Measurements from ENCODE around the gene COX14. TPM values are rescaled to one million over a fixed set of nuclear protein-coding genes. Genes with fewer than 3 reads are reported as not detected.

The COX14 gene
- total RNA-seq, 1 donor from 2014 or later = 52.1 TPM

- Histone ChIP-seq H3K36me3 (ENCODE audit: control insufficient read depth, insufficient read depth, low read length) (peaks cover 1% of the 10 kb centered on the region), H3K4me3 (ENCODE audit: low read depth, low read length) (no peak overlapping the region), H3K27me3 (ENCODE audit: control insufficient read depth, insufficient read depth, low read length) (no peaks in the 10 kb centered on the region)
- DNase-seq (ENCODE audit: low read depth) (no peak), FAIRE-seq (no peak)
- TF ChIP-seq CTCF (IDR thresholded peaks at IDR 0.05; ENCODE audit: insufficient read depth, low read length, severe bottlenecking) = no peak
These were observed 45.2 kb downstream of the COX14 start for GRCh38 chr12:50157259-50157658.

DNA sequence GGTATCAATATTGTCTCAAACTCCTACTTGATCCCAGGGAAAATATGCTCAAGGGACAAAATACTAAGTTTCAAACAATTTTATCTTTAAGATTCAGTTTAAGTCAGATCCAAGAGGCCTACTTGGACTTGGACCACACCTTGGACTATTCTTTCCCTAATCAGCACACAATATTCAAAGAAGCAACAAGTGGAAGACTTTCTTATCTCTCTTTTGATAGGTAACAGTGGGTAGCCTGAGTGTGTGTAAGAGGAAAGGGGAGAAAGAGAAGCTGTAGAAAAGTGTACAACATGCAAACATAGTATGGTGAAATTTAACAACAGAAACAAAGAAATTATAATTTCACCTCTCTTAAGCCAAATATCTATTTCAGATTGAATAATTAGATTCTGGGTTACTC, 48.6 kb downstream of the COX14 start:
- no peak for TF ChIP-seq CTCF (IDR thresholded peaks at IDR 0.05; ENCODE audit: insufficient read depth, low read length, severe bottlenecking)
- no peak for FAIRE-seq
- no peaks in the 10 kb centered on the region for H3K36me3 ChIP-seq (ENCODE audit: control insufficient read depth, insufficient read depth, low read length)

DNA sequence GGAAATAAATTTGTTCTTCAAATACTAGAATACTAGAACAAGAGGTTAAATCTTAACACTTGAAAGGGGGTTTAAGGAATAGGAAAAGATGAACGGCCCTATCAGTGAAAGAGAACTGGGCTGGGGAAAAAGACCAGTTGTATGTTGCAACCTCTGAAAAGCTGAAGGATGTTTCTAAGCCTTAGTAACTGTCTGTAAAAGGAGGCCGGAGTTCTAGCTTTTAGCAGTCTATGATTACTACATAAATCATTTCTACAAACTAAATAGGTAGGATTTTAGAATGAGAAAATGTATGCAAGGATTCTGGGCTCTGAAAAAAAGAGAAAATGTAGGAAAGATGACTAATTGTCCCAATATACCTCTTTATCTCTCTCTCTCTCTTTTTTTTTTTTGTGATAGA, 50.2 kb downstream of the COX14 start:
- DNase-seq (ENCODE audit: low read depth) (no peak), FAIRE-seq (no peak)
- no peak for TF ChIP-seq CTCF (IDR thresholded peaks at IDR 0.05; ENCODE audit: insufficient read depth, low read length, severe bottlenecking)
- Histone ChIP-seq H3K36me3 (ENCODE audit: control insufficient read depth, insufficient read depth, low read length) (no peaks in the 10 kb centered on the region), H3K27me3 (ENCODE audit: control insufficient read depth, insufficient read depth, low read length) (no peaks in the 10 kb centered on the region), H3K4me3 (ENCODE audit: low read depth, low read length) (no peak overlapping the region)

More for the DNA sequence above, 48.6 kb downstream of the COX14 start:
- no peak overlapping the region for H3K4me3 ChIP-seq (ENCODE audit: low read depth, low read length)
- H3K27me3 ChIP-seq (ENCODE audit: control insufficient read depth, insufficient read depth, low read length) = no peaks in the 10 kb centered on the region
- no peak for DNase-seq (ENCODE audit: low read depth)

- no peak overlapping the region for H3K4me3 ChIP-seq (ENCODE audit: low read depth, low read length)
- no peak for FAIRE-seq
- TF ChIP-seq CTCF (IDR thresholded peaks at IDR 0.05; ENCODE audit: insufficient read depth, low read length, severe bottlenecking) = no peak
- DNase-seq (ENCODE audit: low read depth) = no peak
- no peaks in the 10 kb centered on the region for H3K36me3 ChIP-seq (ENCODE audit: control insufficient read depth, insufficient read depth, low read length)
- no peaks in the 10 kb centered on the region for H3K27me3 ChIP-seq (ENCODE audit: control insufficient read depth, insufficient read depth, low read length)
These were observed 52.9 kb downstream of the COX14 start for GRCh38 chr12:50164963-50165362.

DNA sequence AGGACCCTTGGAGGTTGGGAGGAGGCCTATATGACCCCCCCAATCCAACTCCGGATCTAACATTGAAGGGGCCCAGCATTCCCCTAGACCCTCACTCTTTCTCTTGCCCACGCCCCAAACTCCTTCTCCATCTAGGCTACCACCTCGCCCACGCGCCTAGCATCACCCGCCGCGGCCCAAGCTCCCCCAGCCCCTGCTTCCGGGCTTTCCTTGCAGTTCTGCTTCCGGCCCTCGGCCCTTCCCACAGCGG, 54.7 kb downstream of the COX14 start:
- no peak for TF ChIP-seq CTCF (IDR thresholded peaks at IDR 0.05; ENCODE audit: insufficient read depth, low read length, severe bottlenecking)
- peak overlapping the region; percentile 55 for H3K4me3 ChIP-seq (ENCODE audit: low read depth, low read length)
- FAIRE-seq (no peak), DNase-seq (ENCODE audit: low read depth) (no peak)
- H3K27me3 ChIP-seq (ENCODE audit: control insufficient read depth, insufficient read depth, low read length) = no peaks in the 10 kb centered on the region
- H3K36me3 ChIP-seq (ENCODE audit: control insufficient read depth, insufficient read depth, low read length) = no peaks in the 10 kb centered on the region

- peak within 1 kb of the TSS; percentile 55 for H3K4me3 ChIP-seq (ENCODE audit: low read depth, low read length)
- DNase-seq (ENCODE audit: low read depth) (peak; percentile 94), FAIRE-seq (no peak)
- no peaks in the 10 kb centered on the region for H3K36me3 ChIP-seq (ENCODE audit: control insufficient read depth, insufficient read depth, low read length)
- TF ChIP-seq CTCF (IDR thresholded peaks at IDR 0.05; ENCODE audit: insufficient read depth, low read length, severe bottlenecking) = no peak
- no peaks in the 10 kb centered on the region for H3K27me3 ChIP-seq (ENCODE audit: control insufficient read depth, insufficient read depth, low read length)
These were observed 55.2 kb downstream of the COX14 start, which contains the start of gene CERS5 for GRCh38 chr12:50167049-50167828. Gene CERS5, minus strand, starts transcription at chr12:50167369. Its CDS starts 72 bp downstream, at chr12:50167297.
